SH-SY5Y (cell line): ENCODE measurements around the gene CRYBG2.

ENCODE experiments used
- GATA2 ChIP-seq: IDR thresholded peaks from 2 replicates; pipeline ENCODE4 v1.6.1; 2011; ENCODE audit warnings: mild to moderate bottlenecking, low read depth, low read length
- GATA3 ChIP-seq: IDR thresholded peaks from 2 replicates; pipeline ENCODE4 v1.6.1; 2011; ENCODE audit warnings: low read depth, mild to moderate bottlenecking, low read length, moderate library complexity

The CRYBG2 gene

GRCh38 chr1:26287811-26288210, 66.1 kb downstream of the CRYBG2 start:
- TF ChIP-seq GATA2 = no peak
- TF ChIP-seq GATA3 = no peak

DNA sequence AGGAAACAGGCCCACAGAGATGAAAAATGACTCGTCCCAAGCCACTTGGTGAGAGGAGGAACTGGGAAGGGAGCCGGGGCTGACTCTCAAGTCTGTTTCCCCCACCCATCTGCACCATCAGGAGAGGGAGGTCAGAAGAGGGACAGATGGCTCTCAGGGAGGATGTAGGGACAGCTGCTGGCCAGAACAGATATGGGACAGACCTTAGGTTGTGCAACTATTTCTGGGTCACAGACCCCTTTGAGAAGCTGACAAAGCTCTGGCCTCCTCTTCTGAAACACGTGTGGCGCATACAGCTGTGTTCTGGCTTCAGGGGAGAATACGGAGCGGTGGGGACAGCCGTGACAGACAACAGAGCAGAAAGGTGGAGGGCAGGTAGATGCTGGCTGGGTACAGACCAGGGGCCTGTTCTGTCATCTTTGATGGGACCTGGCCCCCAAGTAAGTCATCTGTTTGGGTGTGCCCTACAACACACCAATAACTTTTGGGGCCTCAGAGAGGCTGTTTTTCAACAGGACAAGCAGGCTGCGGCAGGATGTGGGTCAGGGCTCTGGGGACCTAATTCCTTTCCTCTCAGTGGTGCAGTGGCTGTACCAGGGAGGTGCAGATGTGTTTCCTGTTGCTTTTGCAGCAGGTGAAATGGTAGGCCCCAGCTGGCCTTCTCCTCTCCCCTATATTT, 66.8 kb downstream of the CRYBG2 start:
- TF ChIP-seq GATA3 = no peak
- TF ChIP-seq GATA2 = no peak

DNA sequence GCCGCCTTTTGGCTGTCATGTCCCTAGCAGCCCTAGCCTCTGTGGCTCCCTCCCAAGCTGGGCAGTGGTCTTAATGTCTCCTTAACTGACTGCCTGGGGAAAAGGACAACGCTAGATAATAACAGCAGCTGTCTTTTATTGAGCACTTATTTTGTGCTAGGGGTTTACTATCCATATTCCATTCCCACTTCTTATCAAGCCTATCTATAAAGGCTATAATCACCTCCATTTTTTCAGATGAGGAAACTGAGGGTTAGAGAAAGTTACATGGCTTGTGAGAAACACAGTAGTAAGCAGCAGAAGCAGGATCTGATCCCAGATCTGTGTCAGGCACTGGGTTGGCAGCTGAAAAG, 67.9 kb downstream of the CRYBG2 start:
- no peak for TF ChIP-seq GATA3
- TF ChIP-seq GATA2 = no peak

- TF ChIP-seq GATA2 (no peak), GATA3 (no peak)
These were observed 68.4 kb downstream of the CRYBG2 start for GRCh38 chr1:26285366-26286063.

DNA sequence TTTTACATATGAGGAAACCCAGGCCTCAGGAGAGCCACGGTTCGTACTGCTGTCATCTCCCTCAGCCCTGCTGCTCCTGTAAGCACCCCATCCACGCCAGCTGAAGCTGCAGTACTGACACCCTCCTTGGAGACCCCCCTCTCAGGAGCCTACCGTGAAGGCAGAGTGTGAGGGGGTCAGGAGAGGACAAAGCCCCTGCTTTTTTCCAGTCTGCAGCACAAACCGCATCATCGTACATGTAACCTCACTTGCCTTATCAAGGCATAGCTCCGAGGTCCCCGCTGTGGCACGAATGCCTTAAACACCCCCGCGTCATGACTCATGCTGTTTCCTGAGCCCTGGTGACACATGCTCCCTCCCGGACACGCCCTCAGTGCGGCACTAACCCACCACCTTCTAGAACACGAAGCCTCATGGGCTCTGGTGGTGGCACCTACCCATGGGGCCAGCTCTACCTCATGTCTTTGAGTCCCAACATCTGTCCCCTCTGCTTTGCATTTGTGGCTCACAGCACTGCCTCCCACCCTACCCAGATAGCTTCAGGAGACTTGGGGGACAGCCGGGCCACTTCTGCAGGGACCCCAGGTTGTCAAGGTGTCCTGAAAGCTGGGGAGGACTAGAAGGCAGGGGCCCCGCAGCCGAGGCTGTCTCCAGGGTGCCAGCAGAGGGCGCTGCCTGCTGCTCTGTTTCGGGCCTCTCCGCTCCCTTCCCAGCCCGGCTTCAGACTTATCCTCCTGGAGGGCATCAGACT, 69.2 kb downstream of the CRYBG2 start:
- no peak for TF ChIP-seq GATA2
- TF ChIP-seq GATA3 = no peak

- TF ChIP-seq GATA2 (no peak), GATA3 (no peak)
These were observed 69.9 kb downstream of the CRYBG2 start for GRCh38 chr1:26283871-26284596.

GRCh38 chr1:26283279-26283853, 70.6 kb downstream of the CRYBG2 start:
- no peak for TF ChIP-seq GATA3
- no peak for TF ChIP-seq GATA2

DNA sequence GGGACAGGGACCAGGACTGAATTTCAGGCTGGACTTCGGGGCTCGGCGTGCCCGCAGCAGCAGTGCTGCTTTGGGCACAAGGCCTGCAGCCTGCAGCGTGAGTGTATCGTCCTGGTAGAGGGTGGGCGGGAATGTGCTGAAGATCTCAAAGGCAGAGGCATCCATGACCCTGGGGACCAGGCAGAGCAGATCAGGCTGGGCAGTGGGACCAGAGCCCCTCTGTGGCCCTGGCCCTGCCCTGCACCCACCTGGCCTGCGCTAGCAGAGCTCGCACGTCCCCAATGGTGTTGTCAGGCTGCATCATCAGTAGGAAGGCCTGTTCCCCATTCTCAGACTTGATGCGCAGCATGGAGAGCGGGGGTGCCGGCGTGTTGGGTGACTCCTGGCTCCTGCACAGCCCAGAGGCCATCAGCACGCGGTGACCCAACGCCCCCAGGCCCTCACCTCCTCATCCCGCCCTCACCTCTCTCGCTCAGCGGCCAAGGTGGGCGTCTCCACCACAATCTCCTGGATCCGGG, 71.5 kb downstream of the CRYBG2 start:
- TF ChIP-seq GATA2 = no peak
- TF ChIP-seq GATA3 = no peak

DNA sequence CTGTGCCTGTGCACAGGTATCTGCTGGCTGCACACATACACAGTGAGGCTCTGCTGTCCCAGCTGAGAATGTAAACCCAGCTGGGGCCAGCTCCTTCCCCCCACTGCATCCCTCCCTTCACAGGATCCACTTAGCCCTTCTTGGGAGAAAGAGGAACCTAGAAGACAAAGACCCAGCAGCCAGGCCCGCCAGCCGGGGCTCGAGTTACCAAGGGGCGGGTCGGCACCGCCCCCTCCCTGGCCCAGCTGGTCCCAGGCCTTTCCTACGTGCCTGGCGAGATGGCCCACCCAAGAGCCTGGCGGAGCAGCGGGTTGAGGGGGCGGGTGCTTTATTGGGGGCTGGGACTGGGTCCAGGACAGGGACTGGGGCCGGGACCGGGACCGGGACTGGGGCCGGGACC, 72.0 kb downstream of the CRYBG2 start:
- TF ChIP-seq GATA2 = no peak
- no peak for TF ChIP-seq GATA3

DNA sequence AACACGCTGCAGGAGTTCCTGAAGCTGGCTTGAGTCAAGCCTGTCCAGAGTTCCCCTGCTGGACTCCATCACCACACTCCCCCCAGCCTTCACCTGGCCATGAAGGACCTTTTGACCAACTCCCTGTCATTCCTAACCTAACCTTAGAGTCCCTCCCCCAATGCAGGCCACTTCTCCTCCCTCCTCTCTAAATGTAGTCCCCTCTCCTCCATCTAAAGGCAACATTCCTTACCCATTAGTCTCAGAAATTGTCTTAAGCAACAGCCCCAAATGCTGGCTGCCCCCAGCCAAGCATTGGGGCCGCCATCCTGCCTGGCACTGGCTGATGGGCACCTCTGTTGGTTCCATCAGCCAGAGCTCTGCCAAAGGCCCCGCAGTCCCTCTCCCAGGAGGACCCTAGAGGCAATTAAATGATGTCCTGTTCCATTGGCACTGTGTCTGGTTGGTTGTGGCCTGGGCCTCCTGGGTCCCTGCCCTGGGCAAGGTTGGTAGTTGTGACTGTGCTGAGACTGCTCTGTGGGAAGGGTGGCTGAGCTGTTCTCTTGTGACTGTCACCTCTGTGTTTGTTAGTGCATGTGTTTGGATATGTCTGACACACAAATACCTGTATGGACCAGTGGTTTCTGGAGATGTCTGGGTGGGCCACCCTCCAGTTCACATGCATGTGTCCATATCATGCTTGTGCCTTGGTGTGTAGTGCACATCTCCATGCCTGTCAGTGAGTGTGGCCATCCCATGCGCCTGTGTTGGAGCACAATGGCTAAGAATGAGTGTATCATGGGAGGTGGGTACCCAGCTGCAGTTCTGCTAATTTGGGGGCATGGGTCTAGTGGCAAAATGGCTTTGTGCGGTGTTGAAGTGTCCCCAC, 72.6 kb downstream of the CRYBG2 start:
- TF ChIP-seq GATA2 (no peak), GATA3 (no peak)

GRCh38 chr1:26280333-26281042, 73.4 kb downstream of the CRYBG2 start:
- TF ChIP-seq GATA3 = no peak
